Mesenchymal stem cell (in vitro differentiated cells and primary cell): ENCODE measurements around the gene IGSF23. TPM values are rescaled to one million over a fixed set of nuclear protein-coding genes. Genes with fewer than 3 reads are reported as not detected.
A peak's percentile ranks its signal among the peaks of the same experiment; 100 is the strongest.

Experiments used
- DNase-seq: peaks from one replicate; pipeline ENCODE4 v3.0.0-alpha.2; 2013
- H2AFZ ChIP-seq: one replicate; pipeline ENCODE4 v1.6.1; 2013; ENCODE audit warnings: low read depth, mild to moderate bottlenecking, control low read depth, inconsistent platforms, low read length, moderate library complexity
- H2AK5ac ChIP-seq: 2 replicates; pipeline ENCODE4 v1.6.1; 2013; ENCODE audit warnings: low read length, moderate library complexity, mild to moderate bottlenecking, inconsistent platforms; ENCODE audit not compliant: severe bottlenecking
- H2BK120ac ChIP-seq: one replicate; pipeline ENCODE4 v1.6.1; 2013; ENCODE audit warnings: low read depth, mild to moderate bottlenecking, inconsistent platforms, low read length, moderate library complexity
- H2BK12ac ChIP-seq, 2 experiments: one replicate each; pipeline ENCODE4 v1.6.1; 2013; ENCODE audit warnings: inconsistent platforms in 2 of 2, low read length in 2 of 2, mild to moderate bottlenecking in 2 of 2, moderate library complexity in 2 of 2, control low read depth in 1 of 2
- H2BK15ac ChIP-seq: one replicate; pipeline ENCODE4 v1.6.1; 2013; ENCODE audit warnings: mild to moderate bottlenecking, low read depth, inconsistent platforms; ENCODE audit not compliant: poor library complexity, severe bottlenecking
- H2BK5ac ChIP-seq: 2 replicates; pipeline ENCODE4 v1.6.1; 2013; ENCODE audit warnings: low read depth, mild to moderate bottlenecking, low read length, control low read depth, inconsistent platforms; ENCODE audit not compliant: poor library complexity, severe bottlenecking
- H3K14ac ChIP-seq, 2 experiments: one replicate each; pipeline ENCODE4 v1.6.1; 2013; ENCODE audit warnings: inconsistent platforms in 2 of 2, low read length in 2 of 2, control low read depth in 1 of 2, mild to moderate bottlenecking in 1 of 2, moderate library complexity in 1 of 2
- H3K18ac ChIP-seq, 2 experiments: one replicate each; pipeline ENCODE4 v1.6.1; 2013; ENCODE audit warnings: inconsistent platforms in 2 of 2, low read length in 2 of 2, control low read depth in 1 of 2, low read depth in 1 of 2, mild to moderate bottlenecking in 1 of 2
- H3K23ac ChIP-seq, 2 experiments: one replicate each; pipeline ENCODE4 v1.6.1; 2013; ENCODE audit warnings: inconsistent platforms in 2 of 2, low read length in 2 of 2, mild to moderate bottlenecking in 2 of 2, moderate library complexity in 2 of 2, control low read depth in 1 of 2
- H3K27ac ChIP-seq: 2 replicates; pipeline ENCODE4 v1.5.1; 2013; ENCODE audit warnings: mild to moderate bottlenecking, moderate library complexity, low read length, control low read depth, inconsistent platforms; ENCODE audit not compliant: poor library complexity, severe bottlenecking
- H3K27me3 ChIP-seq, 2 experiments: 2 replicates each; pipeline versions ENCODE4 v1.6.1 to v1.7.0; 2013; ENCODE audit warnings: low read length in 2 of 2, mild to moderate bottlenecking in 2 of 2, moderate library complexity in 2 of 2, control low read depth in 1 of 2, inconsistent platforms in 1 of 2; ENCODE audit not compliant: control insufficient read depth in 1 of 2, insufficient read depth in 1 of 2
- H3K36me3 ChIP-seq, 2 experiments: 2 replicates each; pipeline versions ENCODE4 v1.6.1 to v1.7.0; 2013; ENCODE audit warnings: low read length in 2 of 2, control low read depth in 1 of 2, inconsistent platforms in 1 of 2, low read depth in 1 of 2, mild to moderate bottlenecking in 1 of 2; ENCODE audit not compliant: insufficient read depth in 2 of 2, control insufficient read depth in 1 of 2
- H3K4ac ChIP-seq, 2 experiments: one replicate each; pipeline ENCODE4 v1.6.1; 2013; ENCODE audit warnings: inconsistent platforms in 2 of 2, low read length in 2 of 2, mild to moderate bottlenecking in 2 of 2, moderate library complexity in 2 of 2, control low read depth in 1 of 2, low read depth in 1 of 2
- H3K4me1 ChIP-seq: 2 replicates; pipeline ENCODE4 v1.6.1; 2013; ENCODE audit warnings: low read depth, low read length, control low read depth; ENCODE audit not compliant: control insufficient read depth, insufficient read depth
- H3K4me2 ChIP-seq: 2 replicates; pipeline ENCODE4 v1.6.1; 2013; ENCODE audit warnings: low read length, mild to moderate bottlenecking, inconsistent platforms; ENCODE audit not compliant: poor library complexity, severe bottlenecking
- H3K4me3 ChIP-seq, 2 experiments: 2 replicates each; pipeline versions ENCODE4 v1.5.1 to v1.7.0; 2013; ENCODE audit warnings: low read length in 2 of 2, mild to moderate bottlenecking in 2 of 2, control low read depth in 1 of 2, low read depth in 1 of 2; ENCODE audit not compliant: insufficient read depth in 1 of 2
- H3K79me1 ChIP-seq: replicated peaks from 2 replicates; pipeline ENCODE4 v1.6.1; 2013; ENCODE audit warnings: mild to moderate bottlenecking, control low read depth, low read length, inconsistent platforms; ENCODE audit not compliant: poor library complexity, severe bottlenecking
- H3K9ac ChIP-seq: 2 replicates; pipeline ENCODE4 v1.7.0; 2013; ENCODE audit warnings: mild to moderate bottlenecking, low read length, moderate library complexity
- H3K9me3 ChIP-seq: 2 replicates; pipeline ENCODE4 v1.7.0; 2013; ENCODE audit warnings: mild to moderate bottlenecking, low read length; ENCODE audit not compliant: control insufficient read depth
- H4K8ac ChIP-seq: one replicate; pipeline ENCODE4 v1.6.1; 2013; ENCODE audit warnings: inconsistent platforms, mild to moderate bottlenecking, low read length, moderate library complexity
- H4K91ac ChIP-seq: one replicate; pipeline ENCODE4 v1.6.1; 2013; ENCODE audit warnings: mild to moderate bottlenecking, low read length, inconsistent platforms
- WGBS: methylation state at CpG from one replicate; pipeline ENCODE4 v1.1.7; 2013; ENCODE audit warnings: mixed read lengths; 5-methylcytosine and 5-hydroxymethylcytosine counted together
- polyA plus RNA-seq, 2 experiments: library from polyadenylated mRNA; stranded (reverse); fragments of 200-250 nt; gene quantifications; one replicate each; pipeline ENCODE4 v1.2.3, GENCODE V29; 2013

Gene IGSF23, protein sequence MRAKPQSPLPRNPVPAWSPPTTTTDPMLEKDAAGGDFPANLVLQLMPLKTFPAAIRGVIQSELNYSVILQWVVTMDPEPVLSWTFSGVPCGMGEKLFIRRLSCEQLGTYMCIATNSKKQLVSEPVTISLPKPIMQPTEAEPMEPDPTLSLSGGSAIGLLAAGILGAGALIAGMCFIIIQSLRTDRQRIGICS
- polyA plus RNA-seq (2013, experiment 1 of 2), result 0.08 TPM
- polyA plus RNA-seq (2013, experiment 2 of 2), result 0.21 TPM

DNA sequence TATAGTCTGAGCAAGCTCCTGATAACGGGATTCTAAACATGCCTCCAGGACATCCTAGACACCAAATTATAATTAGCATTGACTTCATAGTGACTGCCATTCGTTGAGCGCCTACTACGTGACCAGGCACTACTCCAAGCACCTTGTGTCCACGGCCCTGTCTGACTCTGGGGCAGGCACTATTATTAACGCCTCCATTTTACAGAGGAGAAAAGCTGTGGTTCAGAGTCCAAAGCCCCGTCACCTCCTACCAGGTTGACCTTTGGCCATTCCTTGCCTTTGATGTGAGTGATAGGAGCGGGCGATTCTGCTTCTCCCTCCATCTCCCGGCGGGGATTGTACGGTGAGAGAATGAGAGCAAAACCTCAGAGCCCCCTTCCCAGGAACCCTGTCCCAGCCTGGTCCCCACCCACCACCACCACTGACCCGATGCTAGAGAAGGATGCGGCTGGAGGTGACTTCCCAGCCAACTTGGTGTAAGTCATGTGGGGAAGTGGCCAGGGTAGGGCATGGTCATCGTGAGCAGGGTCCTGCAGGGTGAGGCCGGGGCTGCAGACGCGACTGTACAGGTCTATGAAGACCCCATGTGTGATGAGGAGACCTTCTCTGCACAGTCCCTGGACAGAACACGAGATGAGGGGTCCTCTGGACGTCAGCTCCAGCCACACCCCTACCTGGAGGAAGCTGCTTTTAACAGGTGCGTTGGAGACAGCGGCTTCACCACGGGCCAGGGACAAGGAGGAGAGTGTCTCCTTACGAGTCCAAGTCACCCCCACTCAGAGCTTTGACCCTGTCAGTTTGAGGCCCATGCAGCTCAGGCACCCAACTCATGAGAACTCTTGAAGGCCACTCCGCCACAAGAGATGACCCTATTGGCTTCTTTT, at the start of gene IGSF23:
Gene IGSF23, plus strand, starts transcription at position 269 of the 884 bp plus-strand sequence. Its CDS starts 83 bp downstream, at position 352.
- no peak within 1 kb of the TSS for H3K18ac ChIP-seq
- H3K4me3 ChIP-seq, result no peak within 1 kb of the TSS
- H3K36me3 ChIP-seq, result no peaks in the 10 kb centered on the region
- no peak within 1 kb of the TSS for H2BK120ac ChIP-seq
- no peak within 1 kb of the TSS for H3K9ac ChIP-seq
- no peak within 1 kb of the TSS for H4K91ac ChIP-seq
- peaks cover 0 to 18% of the 10 kb centered on the region in 2 experiments for H3K27me3 ChIP-seq
- H3K4ac ChIP-seq, result no peak within 1 kb of the TSS
- peaks cover 11% of the 10 kb centered on the region for H3K4me1 ChIP-seq
- peak within 1 kb of the TSS; percentile 56 for H2BK15ac ChIP-seq
- no peak within 1 kb of the TSS for H3K4me2 ChIP-seq
- H3K23ac ChIP-seq, result no peak within 1 kb of the TSS
- no peak within 1 kb of the TSS for H4K8ac ChIP-seq
- H2BK5ac ChIP-seq, result no peak within 1 kb of the TSS
- H3K27ac ChIP-seq, result no peak within 1 kb of the TSS
- no peak within 1 kb of the TSS for H2BK12ac ChIP-seq
- no peak within 1 kb of the TSS for H2AK5ac ChIP-seq
- no peak within 1 kb of the TSS for H2AFZ ChIP-seq
- no peak for DNase-seq
- no peak within 1 kb of the TSS for H3K14ac ChIP-seq
- WGBS, result 88% methylated on average over 25 of the region's 25 CpGs
- no peaks in the 10 kb centered on the region for H3K9me3 ChIP-seq
- no peaks in the 10 kb centered on the region for H3K79me1 ChIP-seq

DNA sequence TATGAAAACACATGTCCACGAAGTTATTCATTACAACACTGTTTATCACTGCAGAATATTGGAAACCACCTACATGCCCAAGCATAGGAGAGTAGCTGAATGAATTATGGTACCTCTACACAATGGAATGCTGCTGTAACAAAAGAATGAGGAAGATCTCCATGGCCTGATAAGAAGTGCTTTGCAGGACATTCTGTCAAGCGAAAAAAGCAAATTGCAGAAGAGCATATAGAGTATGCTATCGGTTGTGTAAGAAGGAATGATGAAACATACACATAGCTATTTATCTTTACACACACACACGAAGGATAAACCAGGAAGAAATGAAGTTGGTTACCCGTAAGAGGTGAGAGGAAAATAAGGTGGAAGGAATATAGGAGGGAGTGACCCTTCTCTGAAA, 46.4 kb upstream of the IGSF23 start:
- H3K4me3 ChIP-seq, result no peak overlapping the region
- no peak overlapping the region for H2AK5ac ChIP-seq
- no peak overlapping the region for H2BK15ac ChIP-seq
- WGBS, result 100% methylated on average over 1 of the region's 5 CpGs
- H2BK12ac ChIP-seq, result no peak overlapping the region
- no peaks in the 10 kb centered on the region for H3K9me3 ChIP-seq
- H2AFZ ChIP-seq, result no peak overlapping the region
- H3K4ac ChIP-seq, result no peak overlapping the region
- DNase-seq, result no peak
- no peak overlapping the region for H3K14ac ChIP-seq
- no peak overlapping the region for H4K91ac ChIP-seq
- no peak overlapping the region for H3K27ac ChIP-seq
- peaks cover 18 to 36% of the 10 kb centered on the region in 2 experiments for H3K27me3 ChIP-seq
- no peaks in the 10 kb centered on the region for H3K79me1 ChIP-seq
- no peak overlapping the region for H4K8ac ChIP-seq
- peaks cover 9% of the 10 kb centered on the region for H3K4me1 ChIP-seq
- H3K4me2 ChIP-seq, result no peak overlapping the region
- no peak overlapping the region for H2BK120ac ChIP-seq
- no peak overlapping the region for H3K9ac ChIP-seq
- H3K36me3 ChIP-seq, result no peaks in the 10 kb centered on the region
- H2BK5ac ChIP-seq, result no peak overlapping the region
- H3K23ac ChIP-seq, result no peak overlapping the region
- H3K18ac ChIP-seq, result no peak overlapping the region

DNA sequence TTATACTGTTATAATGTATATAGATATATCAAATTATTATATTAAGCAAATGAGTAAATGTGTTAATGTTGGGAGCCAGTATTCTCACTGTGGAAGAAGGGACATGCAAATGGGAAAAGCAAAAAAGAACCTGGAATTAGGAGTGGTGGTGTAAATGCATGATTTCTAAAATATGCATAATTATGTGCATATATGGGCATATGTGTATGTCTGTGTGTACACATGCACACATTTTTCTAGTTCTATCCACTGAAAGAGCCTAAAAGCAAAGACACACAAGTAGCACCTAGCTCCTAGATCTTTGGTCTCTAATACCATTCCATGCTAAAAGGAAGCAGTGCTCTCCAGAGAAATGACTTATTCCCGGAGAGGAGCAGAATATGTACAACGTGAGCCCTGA, 45.6 kb upstream of the IGSF23 start:
- Histone ChIP-seq H3K9ac (no peak overlapping the region), H3K4me3 (no peak overlapping the region), H3K14ac (no peak overlapping the region), H2BK15ac (no peak overlapping the region), H3K27me3 (peaks cover 18 to 43% of the 10 kb centered on the region in 2 experiments), H3K23ac (no peak overlapping the region), H3K79me1 (no peaks in the 10 kb centered on the region), H4K8ac (no peak overlapping the region), H2BK12ac (no peak overlapping the region), H4K91ac (no peak overlapping the region), H3K27ac (no peak overlapping the region), H3K9me3 (no peaks in the 10 kb centered on the region), H2BK5ac (no peak overlapping the region), H3K4me1 (peaks cover 11% of the 10 kb centered on the region), H2AK5ac (no peak overlapping the region), H2AFZ (no peak overlapping the region), H3K4ac (no peak overlapping the region), H2BK120ac (no peak overlapping the region), H3K36me3 (no peaks in the 10 kb centered on the region), H3K18ac (no peak overlapping the region), H3K4me2 (no peak overlapping the region)
- WGBS, result 83% methylated on average over 2 of the region's 2 CpGs
- no peak for DNase-seq

DNA sequence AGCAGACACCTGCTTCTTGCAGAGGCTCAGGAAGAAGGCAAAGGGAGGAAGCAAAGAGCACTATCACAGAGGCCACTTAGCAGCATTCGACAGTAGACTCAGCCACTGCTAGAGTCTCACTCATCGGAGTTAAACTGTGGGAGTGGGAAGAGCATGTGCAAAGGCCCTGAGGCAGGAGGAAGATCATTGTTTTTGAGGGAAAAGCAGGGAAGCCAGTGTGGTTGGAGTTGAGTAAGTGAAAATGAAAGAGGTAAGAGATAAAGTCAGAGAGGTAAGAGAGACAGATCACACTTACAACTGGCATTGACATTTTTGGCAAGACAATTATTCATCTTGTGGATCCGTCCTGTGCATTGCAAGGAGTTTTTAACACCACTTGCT, 42.8 kb upstream of the IGSF23 start:
- Histone ChIP-seq H3K9me3 (no peaks in the 10 kb centered on the region), H2AK5ac (no peak overlapping the region), H3K9ac (no peak overlapping the region), H2BK15ac (no peak overlapping the region), H3K4ac (no peak overlapping the region), H3K4me3 (no peak overlapping the region), H2BK12ac (no peak overlapping the region), H4K91ac (no peak overlapping the region), H2AFZ (no peak overlapping the region), H3K27me3 (peaks cover 18 to 57% of the 10 kb centered on the region in 2 experiments), H4K8ac (no peak overlapping the region), H3K23ac (no peak overlapping the region), H3K4me1 (peaks cover 11% of the 10 kb centered on the region), H2BK5ac (no peak overlapping the region), H2BK120ac (no peak overlapping the region), H3K18ac (no peak overlapping the region), H3K79me1 (no peaks in the 10 kb centered on the region), H3K27ac (no peak overlapping the region), H3K14ac (no peak overlapping the region), H3K4me2 (no peak overlapping the region), H3K36me3 (no peaks in the 10 kb centered on the region)
- WGBS, result 57% methylated on average over 3 of the region's 3 CpGs
- DNase-seq, result no peak
